Epidermal melanocyte (primary cell): Measurements from ENCODE around the gene MACC1.

Experiments
- DNase-seq: peaks from one replicate; pipeline ENCODE4 v3.0.0; 2011; ENCODE audit warnings: low spot score; ENCODE audit not compliant: insufficient read length

The MACC1 gene

GRCh38 chr7:20217193-20217948 lies at the start of gene MACC1:
TSS of gene MACC1 (minus strand) at chr7:20217384. CDS start at chr7:20161862, 55,522 bp downstream.
- DNase-seq: no peak

GRCh38 chr7:20264623-20265022 lies 47.4 kb upstream of the MACC1 start:
- no peak for DNase-seq

GRCh38 chr7:20260223-20260622 lies 43.0 kb upstream of the MACC1 start:
- no peak for DNase-seq

DNA sequence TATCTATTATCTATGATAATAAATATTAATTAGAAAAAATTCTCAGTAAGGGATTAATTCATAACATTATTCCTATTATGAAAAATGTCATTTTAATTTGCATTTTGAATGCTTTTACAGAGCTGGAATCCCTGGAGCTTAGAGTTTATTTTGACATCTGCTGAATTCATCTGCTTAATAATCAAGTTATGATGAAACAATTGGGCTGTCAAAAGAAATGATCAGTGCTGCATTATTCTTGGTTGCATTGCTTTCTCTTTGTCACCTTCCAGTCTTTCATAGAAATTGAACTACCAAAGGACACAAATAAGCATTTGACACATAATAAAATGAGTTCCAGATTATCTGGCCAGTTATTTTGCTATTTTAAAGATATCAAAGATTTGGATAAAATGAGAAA lies 40.0 kb upstream of the MACC1 start:
- no peak for DNase-seq

DNA sequence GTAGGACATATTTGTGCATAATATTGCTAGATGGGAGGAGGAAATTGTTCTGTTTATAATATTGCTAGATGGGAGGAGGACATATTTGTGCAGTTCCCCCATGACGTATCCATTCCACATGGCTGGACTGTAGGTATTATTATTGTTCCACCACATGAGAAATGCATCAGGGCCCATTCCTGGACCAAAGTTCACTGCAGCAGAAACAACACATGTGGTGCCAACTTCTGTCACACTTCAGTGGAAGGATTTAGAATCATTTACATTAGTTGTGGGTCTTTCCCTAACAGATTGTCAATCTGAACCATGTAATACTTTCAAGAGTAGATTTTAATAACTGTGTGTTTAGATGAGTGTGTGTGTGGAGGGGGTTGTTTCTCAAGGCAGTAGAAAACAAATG lies 32.7 kb upstream of the MACC1 start:
- DNase-seq: no peak

- no peak for DNase-seq
Observed at GRCh38 chr7:20249376-20249775, 32.2 kb upstream of the MACC1 start.

- DNase-seq: no peak
Observed at GRCh38 chr7:20246236-20246635, 29.1 kb upstream of the MACC1 start.

- no peak for DNase-seq
Observed at GRCh38 chr7:20244334-20245120, 27.3 kb upstream of the MACC1 start.

DNA sequence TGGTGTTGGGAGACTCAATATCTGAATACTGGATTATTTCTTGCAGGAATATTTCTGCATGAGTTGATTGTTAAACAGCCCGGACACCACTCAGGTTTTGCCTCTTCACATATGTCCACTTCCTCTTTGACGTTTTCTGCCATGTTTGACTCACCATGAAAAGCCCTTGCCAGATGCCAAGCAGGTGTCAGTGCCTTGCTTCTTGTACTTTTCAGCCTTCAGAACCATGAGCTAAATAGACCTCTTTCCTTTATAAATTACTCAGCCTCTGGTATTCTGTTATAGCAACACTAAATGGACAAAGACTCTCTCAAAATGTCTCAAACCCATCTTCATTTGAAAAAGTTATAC lies 24.7 kb upstream of the MACC1 start:
- no peak for DNase-seq

DNA sequence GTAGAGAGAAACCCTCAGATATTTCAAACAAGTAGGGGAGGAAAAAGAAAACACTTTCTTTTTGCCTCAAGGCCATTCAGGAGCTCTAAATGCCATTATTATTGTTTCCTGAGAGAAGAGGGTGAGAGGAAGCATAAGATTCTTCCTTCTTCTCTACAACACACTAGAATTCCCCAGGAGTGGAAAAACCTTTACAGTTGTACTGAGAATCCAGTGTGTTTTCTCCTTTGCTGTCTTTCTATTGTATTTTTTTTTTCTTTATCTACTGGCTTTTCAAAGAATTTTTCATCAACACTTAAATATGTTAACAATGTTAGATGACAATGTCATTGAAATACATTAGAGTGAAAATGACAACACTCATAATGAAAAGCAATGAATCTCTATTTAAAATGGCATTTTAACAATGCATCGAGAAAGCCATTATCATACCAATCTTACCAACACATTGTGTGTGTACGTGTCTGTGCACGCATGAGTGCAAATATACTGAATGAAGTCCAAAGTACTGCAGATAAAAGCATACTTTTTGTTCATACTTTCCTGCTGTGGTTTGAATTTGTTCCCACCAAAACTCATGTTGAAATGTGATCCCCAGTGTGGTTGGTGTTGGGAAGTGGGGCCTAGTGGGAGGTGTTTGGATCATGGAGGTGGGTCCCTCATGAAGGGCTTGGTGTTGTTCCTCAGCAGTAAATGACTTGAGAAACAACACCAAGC lies 24.2 kb upstream of the MACC1 start:
- no peak for DNase-seq

DNA sequence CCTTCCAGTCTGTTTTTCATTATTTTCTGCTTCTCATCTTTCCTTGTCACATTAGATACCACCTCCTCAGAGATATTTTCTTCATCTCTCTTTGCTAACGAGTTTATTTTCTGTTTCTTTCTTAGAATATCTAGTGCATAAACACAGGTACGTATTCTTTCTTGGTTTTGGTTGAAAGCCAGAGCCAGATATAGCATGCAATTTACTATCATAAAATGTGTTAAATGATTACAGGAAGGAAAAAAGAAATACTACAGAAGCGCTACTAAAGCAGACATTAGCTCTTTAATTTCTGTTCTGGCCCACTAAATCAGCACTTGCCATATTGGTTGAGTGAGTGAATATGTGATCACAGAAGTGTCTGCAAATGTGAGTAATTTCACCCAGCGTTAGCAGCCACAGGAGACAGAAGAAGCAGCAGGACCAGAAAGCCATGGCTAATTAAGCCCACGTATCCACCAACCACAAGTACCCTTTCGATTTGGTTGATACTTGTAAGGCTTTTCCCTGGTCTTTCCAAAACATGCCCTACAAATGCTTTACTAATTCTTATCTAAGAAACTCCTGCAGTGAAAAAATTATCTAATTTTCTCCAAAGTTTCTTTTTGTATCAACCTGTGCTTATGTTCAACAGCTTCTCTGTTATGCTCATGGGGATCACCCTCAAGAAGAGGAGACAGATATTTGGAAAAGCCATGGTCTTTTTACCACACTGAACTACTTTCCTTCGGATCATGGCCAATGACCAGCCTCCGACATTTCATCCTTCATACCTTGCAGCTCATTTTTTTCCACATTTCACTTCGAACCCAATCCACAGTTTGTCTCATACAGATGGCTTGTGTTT lies 23.1 kb upstream of the MACC1 start:
- DNase-seq: no peak

DNA sequence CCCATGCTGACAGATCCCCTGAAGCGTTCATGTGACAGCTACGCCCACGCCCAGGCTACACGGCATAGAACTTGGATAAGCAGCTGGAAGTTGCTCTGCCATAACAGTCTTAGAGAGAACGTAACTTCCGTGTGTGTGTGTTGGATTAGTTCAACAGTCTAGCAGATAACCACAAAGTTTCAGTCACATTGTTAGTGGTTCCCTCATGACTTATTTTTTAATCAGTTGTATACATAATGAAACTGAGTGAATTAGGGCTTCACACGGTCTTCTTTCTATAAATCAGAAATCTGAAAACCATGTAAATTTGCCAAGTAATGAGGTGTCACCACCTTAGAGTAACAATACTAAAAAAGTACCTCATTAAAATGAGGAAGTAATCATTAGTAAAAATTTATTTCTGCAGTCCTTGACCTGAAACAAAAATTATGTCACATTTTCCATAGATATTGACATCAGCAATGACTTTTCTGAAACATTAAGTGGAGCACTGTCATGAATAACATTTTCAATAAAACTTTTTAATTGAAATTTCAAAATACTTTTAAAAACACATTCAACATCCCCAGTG lies 21.7 kb upstream of the MACC1 start:
- DNase-seq: no peak

DNA sequence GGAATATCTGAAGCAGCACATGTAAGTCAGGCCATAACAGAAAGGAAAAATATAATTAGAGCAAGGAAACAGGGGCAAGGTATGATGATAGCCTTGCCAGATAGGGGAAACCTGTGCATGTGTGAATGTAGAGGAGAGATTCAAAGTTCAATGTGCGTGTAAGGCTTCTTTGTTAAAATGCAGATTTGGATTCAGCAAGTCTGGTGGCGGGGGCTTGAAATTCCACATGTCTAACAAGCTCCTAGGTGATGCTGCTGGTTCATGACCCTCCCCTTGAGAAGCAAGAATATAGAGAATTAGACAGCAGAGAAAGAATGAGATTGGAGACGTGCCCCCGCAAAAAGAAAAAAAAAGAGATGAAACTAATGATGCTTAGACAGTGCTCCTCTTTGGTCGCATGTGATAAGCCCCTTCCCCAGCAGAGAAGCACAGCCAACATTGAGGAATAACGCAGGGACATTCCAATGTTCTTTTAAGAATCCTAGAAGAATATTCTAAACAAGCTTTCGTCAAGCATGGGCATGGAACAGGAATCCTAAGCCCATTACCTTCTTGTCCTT lies 21.1 kb upstream of the MACC1 start:
- DNase-seq: no peak

- no peak for DNase-seq
Observed at GRCh38 chr7:20237464-20238193, 20.4 kb upstream of the MACC1 start.

DNA sequence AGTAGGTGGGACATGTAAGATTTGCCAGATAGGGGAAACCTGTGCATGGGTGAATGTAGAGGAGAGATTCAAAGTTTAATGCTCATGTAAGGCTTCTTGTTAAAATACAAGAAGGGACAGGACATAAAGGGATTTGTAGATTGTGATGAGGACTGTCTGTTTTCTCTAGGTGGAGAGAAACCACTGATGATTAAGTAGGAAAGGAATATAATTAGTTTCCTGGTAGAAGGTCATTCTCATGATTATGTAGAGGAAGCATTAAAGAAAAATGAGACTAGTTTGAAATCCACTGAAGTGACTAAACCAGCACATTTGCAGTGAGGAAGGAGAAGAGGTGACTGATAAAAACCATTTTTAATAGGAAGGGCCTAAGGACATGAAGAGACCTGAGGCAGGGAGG lies 19.6 kb upstream of the MACC1 start:
- no peak for DNase-seq

DNA sequence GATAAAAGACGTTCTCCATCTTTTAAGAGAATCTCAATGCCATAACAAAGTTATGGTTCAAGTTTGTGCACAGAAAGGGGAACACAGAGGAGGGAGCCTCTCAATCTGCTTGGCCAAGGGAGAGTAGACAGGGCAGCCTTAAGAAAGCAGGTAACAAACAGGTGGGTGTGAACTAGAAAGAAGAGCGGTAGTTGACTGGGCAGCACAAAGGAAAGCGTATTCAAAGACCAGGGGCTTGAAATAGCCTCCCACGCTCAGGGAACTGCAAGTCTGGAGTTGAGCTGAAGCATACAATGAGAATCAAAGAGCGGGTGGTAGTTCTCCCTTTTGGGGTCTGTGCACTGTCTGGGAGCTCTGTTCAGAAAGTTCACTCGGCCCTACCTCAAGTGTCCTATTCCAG lies 18.9 kb upstream of the MACC1 start:
- DNase-seq: no peak

DNA sequence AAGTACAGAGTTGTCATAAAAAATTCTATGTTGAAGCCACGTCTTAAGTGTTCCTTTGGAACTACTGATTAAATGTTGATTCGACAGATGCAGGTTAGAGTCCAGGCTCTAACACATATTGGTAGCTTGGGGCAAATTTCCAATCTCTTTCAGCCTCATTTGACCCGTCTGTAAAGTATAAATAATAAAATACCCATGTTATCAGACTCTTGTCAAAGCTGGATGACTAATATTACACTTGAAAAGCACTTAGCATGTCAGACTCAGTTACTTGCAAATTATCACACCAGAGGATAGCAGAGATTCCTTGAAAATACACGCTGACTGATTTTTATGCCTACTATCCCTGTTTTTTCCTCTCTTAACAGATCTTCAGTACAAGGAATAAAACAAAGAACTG lies 18.1 kb upstream of the MACC1 start:
- no peak for DNase-seq

DNA sequence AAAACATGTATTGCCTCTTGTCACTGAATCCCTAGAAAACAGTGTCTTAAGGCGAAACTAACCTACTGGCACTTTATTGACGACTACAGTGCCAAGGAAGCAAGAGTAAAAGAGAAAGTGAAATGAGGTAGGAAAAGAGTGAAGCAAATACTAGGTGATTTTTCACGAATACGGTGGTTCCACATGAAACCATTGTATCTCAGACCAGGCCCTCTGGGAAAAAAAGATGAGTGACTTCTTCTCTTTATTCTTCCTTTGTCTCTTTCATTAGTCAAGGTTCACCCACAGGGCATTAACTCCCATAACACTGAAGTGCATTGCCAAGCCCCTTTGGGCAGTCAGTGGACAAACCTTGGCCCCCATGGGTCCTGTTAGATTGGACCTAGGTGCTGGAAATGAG lies 16.2 kb upstream of the MACC1 start:
- DNase-seq: no peak

GRCh38 chr7:20232848-20233247 lies 15.7 kb upstream of the MACC1 start:
- DNase-seq: no peak
